ENCODE measurements around the gene RAB19. TPM values are rescaled to one million over a fixed set of nuclear protein-coding genes. Genes with fewer than 3 reads are reported as not detected.
A peak's percentile ranks its signal among the peaks of the same experiment; 100 is the strongest.

The RAB19 gene
- total and polyA plus RNA-seq, 2 of the 13 experiments (the other 11 are each of a cell fraction or from before 2014, with no cell fraction given): 0.31 TPM; not detected in 1

DNA sequence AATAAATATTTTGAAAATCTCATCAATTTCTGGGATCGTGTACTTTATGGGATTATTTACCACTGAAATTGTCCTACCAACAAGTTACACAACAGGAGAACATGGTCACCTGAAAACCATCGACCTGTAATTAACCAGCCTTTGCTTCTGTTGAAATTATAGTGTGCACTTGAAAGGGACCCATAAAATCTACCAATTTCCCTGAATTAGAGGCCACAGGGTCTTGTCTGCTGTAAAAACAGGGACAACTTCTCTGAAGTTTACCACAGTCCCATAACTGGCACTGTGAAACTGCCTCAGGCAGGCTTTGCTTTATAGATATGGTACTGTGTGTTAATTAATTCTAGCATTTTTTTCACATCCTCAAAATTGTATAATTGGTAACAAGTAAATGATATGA lies 37.7 kb downstream of the RAB19 start (continued):
- TF ChIP-seq GPN1 (CRISPR knock-in tag; IDR thresholded peaks at IDR 0.05; ENCODE audit: borderline replicate concordance): no peak
- TF ChIP-seq TMF1 (CRISPR knock-in tag; IDR thresholded peaks at IDR 0.05; ENCODE audit: low read depth): no peak
- no peak for TF ChIP-seq ARID2 (CRISPR knock-in tag; IDR thresholded peaks at IDR 0.05; ENCODE audit: borderline replicate concordance)
- TF ChIP-seq, protein P1, sequence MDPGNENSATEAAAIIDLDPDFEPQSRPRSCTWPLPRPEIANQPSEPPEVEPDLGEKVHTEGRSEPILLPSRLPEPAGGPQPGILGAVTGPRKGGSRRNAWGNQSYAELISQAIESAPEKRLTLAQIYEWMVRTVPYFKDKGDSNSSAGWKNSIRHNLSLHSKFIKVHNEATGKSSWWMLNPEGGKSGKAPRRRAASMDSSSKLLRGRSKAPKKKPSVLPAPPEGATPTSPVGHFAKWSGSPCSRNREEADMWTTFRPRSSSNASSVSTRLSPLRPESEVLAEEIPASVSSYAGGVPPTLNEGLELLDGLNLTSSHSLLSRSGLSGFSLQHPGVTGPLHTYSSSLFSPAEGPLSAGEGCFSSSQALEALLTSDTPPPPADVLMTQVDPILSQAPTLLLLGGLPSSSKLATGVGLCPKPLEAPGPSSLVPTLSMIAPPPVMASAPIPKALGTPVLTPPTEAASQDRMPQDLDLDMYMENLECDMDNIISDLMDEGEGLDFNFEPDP (CRISPR knock-in tag; conservative IDR thresholded peaks at IDR 0.05): no peak
- TF ChIP-seq BRD4 (CRISPR knock-in tag; IDR thresholded peaks at IDR 0.05): no peak
- no peak for TF ChIP-seq ZNF816 (CRISPR knock-in tag; IDR thresholded peaks at IDR 0.05; ENCODE audit: borderline replicate concordance)

DNA sequence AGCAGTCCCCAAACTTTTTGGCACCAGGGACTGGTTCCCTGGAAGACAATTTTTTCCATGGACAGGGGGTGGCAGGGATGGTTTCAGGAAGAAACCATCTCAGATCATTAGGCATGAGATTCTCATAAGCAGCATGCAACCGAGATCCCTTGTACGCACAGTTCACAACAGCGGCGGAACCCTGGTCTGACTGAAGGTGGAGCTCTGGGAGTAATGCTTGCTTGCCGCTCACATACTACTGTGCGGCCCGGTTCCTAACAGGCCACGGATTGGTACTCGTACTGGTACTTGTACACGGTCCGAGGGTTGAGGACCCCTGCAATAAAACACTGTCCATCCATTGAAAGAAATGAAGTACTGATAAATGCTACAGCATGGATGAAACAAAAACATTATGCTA lies 42.6 kb downstream of the RAB19 start:
- 91% methylated on average over 11 of the region's 11 CpGs for WGBS (ENCODE audit: low lambda C conversion rate)
- Histone ChIP-seq H3K27me3 (ENCODE audit: control insufficient read depth in 1 of 2, insufficient read depth in 2 of 2, low read length in 2 of 2) (no peaks in the 10 kb centered on the region), H3K4me3 (replicated peaks in 1 of 3; ENCODE audit: insufficient read depth in 1 of 3, low read depth in 2 of 3, low read length in 3 of 3) (no peak overlapping the region), H3K79me2 (ENCODE audit: insufficient read depth, low read length) (no peaks in the 10 kb centered on the region), H2AFZ (ENCODE audit: low read length) (no peak overlapping the region), H3K36me3 (replicated peaks in 1 of 2; ENCODE audit: control insufficient read depth in 1 of 2, insufficient read depth in 2 of 2, low read length in 2 of 2) (no peaks in the 10 kb centered on the region), H3K4me1 (ENCODE audit: insufficient read depth, low read length) (peaks cover 9% of the 10 kb centered on the region), H3K4me2 (ENCODE audit: low read depth, low read length) (no peak overlapping the region), H4K20me1 (ENCODE audit: insufficient read depth, low read length) (no peaks in the 10 kb centered on the region), H3K9ac (ENCODE audit: insufficient read depth, low read depth, low read length) (no peak overlapping the region), H3K9me3 (ENCODE audit: low read length) (no peaks in the 10 kb centered on the region), H3K27ac (ENCODE audit: extremely low read length, insufficient read depth, low read length) (no peak overlapping the region)
- ChIA-PET POLR2A (no interaction called here), CTCF (ENCODE audit: low intra/inter-chr PET ratio, low total read pairs) (no interaction called here)
- BruUV-seq (replicated peaks): no TSS peak
- intact Hi-C loops (cut with micrococcal nuclease; ENCODE audit: unreplicated experiment) (no loop called here), in situ Hi-C loops (cut with HindIII; ENCODE audit: extremely low pct_ligation_motif_present, low pct_unique_long_range_greater_than_20kb) (no loop called here)
- peak; percentile 26; the same call in 2 of the 3 replicates for ATAC-seq
- no peak for FAIRE-seq
- no peak for DNase-seq (ENCODE audit: low spot score)
- TF ChIP-seq ZNF441 (CRISPR knock-in tag; IDR thresholded peaks at IDR 0.05; ENCODE audit: borderline replicate concordance): no peak
- TF ChIP-seq ZNF800 (CRISPR knock-in tag; IDR thresholded peaks at IDR 0.05): no peak
- no peak for TF ChIP-seq PRDM10 (CRISPR knock-in tag; IDR thresholded peaks at IDR 0.05; ENCODE audit: low read depth)
- no peak for TF ChIP-seq ELF3 (CRISPR knock-in tag; IDR thresholded peaks at IDR 0.05)
- no peak for TF ChIP-seq ZBTB7B (CRISPR knock-in tag; IDR thresholded peaks at IDR 0.05)
- TF ChIP-seq RBM22 (optimal IDR thresholded peaks at IDR 0.05; ENCODE audit: low read length): no peak
- no peak for TF ChIP-seq EP300 (IDR thresholded peaks at IDR 0.05; ENCODE audit: low read depth in 2 of 2, low read length in 2 of 2)
- no peak for TF ChIP-seq EP300 (CRISPR knock-in tag; IDR thresholded peaks at IDR 0.05; ENCODE audit: borderline replicate concordance)
- TF ChIP-seq ZMYM3 (CRISPR knock-in tag; IDR thresholded peaks at IDR 0.05): no peak
- TF ChIP-seq, protein P2, sequence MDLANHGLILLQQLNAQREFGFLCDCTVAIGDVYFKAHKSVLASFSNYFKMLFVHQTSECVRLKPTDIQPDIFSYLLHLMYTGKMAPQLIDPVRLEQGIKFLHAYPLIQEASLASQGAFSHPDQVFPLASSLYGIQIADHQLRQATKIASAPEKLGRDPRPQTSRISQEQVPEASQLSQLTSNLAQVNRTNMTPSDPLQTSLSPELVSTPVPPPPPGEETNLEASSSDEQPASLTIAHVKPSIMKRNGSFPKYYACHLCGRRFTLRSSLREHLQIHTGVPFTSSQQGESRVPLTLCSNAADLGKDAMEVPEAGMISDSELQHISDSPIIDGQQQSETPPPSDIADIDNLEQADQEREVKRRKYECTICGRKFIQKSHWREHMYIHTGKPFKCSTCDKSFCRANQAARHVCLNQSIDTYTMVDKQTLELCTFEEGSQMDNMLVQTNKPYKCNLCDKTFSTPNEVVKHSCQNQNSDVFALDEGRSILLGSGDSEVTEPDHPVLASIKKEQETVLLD (CRISPR knock-in tag; IDR thresholded peaks at IDR 0.05; ENCODE audit: low read depth): no peak

Measured in HepG2 (cell line).